Stimulated activated naive CD8-positive, alpha-beta T cell treated with anti-CD3 and anti-CD28 coated beads, Interleukin-15, Interleukin-2, amounts not matched to agents 100 U/mL and 50 U/mL, for 24 hours (primary cell): ENCODE results near the gene ZBTB39.
"Not testable (repeated sequence)": the region's sequence is repeated elsewhere in the genome, so short reads cannot be mapped to it uniquely, and the experiment has no call there.

ENCODE experiments used
- ATAC-seq: fragments of 150-1000 bp; cut with Tn5 transposase; one replicate; pipeline ENCODE4 v1.10.0; 2021
- DNase-seq: peaks from one replicate; pipeline ENCODE4 v3.0.0; 2021

ZBTB39 gene

DNA sequence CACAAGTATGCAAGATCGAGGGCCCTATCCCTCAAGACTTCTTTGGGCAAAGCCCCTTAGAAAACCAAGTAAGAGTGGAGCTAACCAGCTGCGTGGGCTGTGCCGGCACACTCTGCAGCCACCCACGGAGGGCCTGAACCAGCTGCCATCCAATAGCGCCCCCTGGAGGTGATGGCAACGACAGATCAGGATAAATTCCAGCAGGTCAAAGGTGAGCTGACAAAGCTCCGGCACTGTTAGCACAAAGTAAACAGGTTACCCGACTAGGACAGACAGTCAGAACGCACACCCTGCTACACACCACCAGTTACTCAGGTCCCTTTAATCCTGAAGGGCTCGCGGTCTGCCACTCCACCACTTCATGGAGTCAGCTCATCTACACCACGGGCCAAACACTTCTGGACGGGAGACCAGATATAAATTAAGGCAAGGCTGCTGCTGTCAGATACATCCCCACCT lies 4.9 kb downstream of the ZBTB39 start:
- DNase-seq (peak; percentile 83), ATAC-seq (no peak)

DNA sequence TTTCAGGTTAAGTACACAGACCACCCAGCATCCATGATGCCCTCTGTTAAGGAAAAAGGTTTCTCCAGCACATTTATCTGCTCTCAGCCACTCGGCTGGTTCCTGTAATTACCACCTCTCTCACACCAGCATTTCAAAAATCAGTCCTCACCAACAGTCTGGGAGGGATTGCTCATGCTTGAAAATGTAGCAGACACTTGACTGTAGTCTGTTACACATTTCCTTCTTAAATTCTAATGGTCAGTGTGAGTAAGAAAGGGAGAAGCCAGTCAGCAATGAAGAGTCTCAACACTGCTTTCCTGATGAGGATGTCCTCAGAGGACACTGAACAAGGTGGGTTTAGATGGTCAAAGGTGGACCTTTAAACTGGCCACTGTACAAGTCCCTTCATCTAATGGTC lies 6.0 kb downstream of the ZBTB39 start:
- DNase-seq (no peak), ATAC-seq (no peak)

DNA sequence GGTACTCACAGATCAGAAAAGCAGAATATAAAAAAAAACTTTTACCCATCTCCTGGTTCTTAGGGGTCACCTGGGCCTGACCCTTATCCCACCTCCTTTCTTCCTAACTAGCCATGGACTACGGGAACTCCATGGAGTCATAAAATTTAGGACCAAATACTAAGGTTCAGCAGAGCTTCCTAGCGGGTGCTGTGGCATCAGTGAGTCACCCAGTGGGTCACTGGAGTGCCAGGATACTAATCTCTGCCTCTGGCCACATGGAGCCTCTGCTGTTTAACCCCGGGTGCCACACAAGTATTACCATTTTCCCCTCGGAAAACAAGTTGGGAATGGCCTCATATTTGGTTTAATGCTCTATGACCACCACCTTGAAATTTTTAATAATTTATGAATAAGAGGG lies 6.9 kb downstream of the ZBTB39 start:
- DNase-seq, result no peak
- ATAC-seq, result no peak

GRCh38 chr12:56998981-56999380 lies 7.4 kb downstream of the ZBTB39 start:
- DNase-seq (peak; percentile 61), ATAC-seq (peak; percentile 80)

- ATAC-seq, result no peak
- no peak for DNase-seq
Measured at GRCh38 chr12:56998316-56998715, 8.0 kb downstream of the ZBTB39 start.

DNA sequence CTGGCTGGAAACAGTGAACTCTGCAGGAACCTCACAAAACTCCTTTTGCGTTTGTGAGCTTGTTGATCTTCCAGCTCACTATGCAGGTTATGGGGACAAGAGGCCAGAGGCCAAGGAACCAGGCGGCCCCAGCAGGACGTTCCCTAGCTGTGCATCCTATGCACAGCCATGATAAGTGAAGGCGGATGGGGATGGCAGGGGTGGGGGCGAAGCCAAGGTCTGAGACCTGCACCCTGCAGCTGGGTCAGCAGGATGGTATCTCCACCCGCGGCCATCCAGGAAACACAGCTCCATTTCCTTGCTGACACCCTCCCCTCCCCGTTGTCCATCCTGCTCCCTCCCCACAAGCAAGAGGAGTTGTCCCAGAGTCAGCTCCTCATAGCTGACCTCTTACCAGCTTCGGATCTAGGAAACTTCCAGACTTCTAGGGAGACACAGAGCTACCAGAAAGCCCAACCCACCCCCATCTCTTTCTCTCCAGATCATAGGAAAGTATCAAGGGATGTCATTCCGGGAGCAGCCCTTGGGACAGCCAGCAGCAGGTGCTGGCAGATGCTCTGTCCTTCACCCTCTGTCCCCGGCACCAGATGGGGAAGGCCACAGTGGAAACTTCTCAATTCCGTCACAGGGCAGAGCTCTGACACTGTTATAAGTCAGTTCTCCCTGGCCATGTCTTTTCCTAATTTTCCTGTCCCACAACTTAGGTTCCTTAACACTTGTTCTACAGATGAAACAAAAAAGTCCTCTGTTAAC lies 9.4 kb downstream of the ZBTB39 start:
- no peak for ATAC-seq
- DNase-seq, result no peak

DNA sequence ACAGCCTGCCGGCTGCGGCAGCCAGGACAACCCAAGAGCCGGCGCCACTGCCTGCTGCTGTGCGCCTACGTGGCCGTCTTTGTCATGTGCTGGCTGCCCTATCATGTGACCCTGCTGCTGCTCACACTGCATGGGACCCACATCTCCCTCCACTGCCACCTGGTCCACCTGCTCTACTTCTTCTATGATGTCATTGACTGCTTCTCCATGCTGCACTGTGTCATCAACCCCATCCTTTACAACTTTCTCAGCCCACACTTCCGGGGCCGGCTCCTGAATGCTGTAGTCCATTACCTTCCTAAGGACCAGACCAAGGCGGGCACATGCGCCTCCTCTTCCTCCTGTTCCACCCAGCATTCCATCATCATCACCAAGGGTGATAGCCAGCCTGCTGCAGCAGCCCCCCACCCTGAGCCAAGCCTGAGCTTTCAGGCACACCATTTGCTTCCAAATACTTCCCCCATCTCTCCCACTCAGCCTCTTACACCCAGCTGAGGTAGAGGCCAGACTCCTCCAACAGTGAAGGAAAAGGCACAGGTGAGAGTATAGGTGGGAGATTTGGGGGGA lies 10.3 kb downstream of the ZBTB39 start:
- DNase-seq (no peak), ATAC-seq (no peak)

GRCh38 chr12:56995201-56995929 lies 11.0 kb downstream of the ZBTB39 start:
- no peak for DNase-seq
- no peak for ATAC-seq

GRCh38 chr12:56994231-56994746 lies 12.1 kb downstream of the ZBTB39 start:
- no peak for DNase-seq
- no peak for ATAC-seq

DNA sequence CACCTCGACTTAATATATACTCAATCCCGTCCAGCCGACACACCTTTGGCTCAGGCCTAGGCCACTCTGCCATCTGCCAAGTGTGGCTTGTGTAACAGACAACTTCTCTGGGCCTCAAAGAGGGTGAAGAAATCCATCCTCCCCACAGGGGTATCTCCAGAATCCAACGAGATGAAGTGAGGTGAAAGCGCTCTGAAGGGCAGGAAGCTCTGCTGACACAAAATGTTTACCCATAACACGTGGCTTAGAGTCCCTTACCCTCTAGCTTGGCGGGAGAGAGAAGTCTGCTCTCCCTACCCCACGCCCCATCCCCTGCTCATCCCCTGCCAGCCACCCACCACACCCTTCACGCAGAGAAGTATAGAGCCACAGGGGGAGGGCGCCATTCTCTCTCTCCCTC lies 13.0 kb downstream of the ZBTB39 start:
- DNase-seq, result no peak
- no peak for ATAC-seq

DNA sequence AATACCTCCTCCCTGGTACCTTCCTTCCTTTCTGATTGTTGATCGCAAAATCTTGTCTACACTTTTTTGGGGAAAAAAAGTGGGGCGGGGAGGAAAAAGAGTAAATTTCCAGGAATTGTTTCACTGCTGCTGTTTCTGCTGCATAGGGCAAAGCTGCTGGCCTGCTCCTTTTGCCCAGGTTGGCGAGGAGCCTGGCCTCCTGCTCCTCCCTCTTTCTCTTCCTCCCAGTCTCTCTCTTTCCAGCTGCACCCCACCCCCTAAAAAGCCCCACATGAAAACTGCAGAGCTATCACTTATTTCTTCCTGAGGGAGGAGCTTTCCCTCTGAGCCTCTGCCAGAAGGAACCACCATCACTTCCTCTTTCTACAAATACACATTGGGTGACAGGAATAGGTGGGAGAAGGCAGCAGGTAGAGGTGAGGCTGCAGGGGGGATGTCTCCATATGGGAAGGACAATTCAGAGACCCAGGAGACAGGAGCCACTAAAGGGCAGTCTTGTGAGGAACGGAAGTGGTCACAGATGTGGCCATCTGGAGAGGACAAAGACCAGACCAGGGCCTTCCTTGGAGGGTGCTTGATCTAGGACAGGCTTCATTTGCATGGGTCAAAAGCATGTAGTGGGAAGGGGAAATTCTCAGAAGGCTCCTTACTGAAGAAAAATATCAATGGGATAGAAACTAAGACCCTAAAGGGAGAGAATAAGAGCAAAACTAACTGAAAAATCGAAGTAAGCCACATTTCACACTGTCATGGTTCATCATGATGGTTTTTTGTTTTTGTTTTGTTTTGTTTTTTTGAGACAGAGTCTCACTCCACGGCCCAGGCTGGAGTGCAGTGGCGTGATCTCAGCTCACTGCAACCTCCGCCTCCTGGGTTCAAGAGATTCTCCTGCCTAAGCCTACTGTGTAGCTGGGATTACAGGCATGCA lies 14.8 kb downstream of the ZBTB39 start:
- ATAC-seq, result no peak
- DNase-seq, result no peak

DNA sequence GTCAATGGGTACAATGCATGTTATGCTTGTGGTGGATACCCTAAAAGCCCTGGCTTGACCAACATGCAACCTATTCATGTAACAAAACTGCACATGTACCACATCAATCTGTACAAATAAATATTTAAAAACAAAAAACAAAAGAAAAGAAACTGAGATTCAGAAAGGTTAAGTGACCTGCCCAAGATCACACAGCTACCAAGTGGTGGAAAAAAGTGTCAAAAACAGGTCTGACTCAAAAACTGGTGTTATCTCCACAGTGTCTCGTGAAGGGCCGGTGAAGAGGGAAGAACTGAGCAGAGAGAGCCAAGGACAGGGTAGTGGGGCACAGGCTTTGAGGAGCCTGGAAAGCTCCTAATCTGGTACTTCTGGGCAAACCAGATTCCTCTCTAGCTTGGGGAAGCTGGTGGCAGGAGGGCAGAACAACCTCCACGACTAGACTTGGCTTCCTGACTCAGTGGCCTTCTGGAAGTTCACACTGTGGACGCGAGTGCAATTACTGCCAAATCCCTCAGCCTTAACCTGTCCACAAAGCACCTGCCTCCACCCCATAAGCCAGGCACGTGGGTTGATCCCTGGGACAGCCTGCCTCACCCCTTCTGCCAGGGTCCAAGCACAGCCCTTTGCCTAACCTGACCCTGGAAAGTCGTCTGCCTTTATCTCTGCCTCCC lies 15.6 kb downstream of the ZBTB39 start:
- DNase-seq (no peak), ATAC-seq (no peak)

- ATAC-seq (no peak), DNase-seq (no peak)
Measured at GRCh38 chr12:56989861-56990610, 16.3 kb downstream of the ZBTB39 start.

GRCh38 chr12:56988207-56988739 lies 18.1 kb downstream of the ZBTB39 start:
- DNase-seq (no peak), ATAC-seq (no peak)

DNA sequence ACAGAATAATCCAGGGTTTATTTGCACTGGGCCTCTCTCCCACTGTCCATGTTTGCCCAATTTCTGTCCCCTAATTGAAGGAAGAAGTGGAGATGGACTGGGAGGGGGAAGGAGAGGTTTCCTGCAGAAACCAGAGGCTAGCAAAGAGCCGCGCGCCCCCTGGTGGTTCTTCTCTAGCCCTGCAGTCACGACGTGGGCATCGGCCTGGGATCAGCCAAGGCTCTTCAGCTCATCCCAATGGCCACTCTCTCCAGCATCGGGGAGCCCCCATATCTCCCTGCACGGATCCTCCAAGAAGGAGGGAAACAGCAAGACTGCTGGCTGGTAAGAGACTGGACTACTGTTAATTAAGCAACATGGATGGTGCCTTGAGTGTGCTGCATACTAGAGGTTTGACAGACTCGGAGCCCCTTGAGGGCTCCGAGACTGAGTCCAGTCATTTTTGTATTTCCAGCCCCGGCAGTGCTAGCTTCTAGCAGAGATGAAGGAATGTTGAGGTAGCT lies 18.7 kb downstream of the ZBTB39 start:
- ATAC-seq, result peak; percentile 55
- DNase-seq, result peak; percentile 79

DNA sequence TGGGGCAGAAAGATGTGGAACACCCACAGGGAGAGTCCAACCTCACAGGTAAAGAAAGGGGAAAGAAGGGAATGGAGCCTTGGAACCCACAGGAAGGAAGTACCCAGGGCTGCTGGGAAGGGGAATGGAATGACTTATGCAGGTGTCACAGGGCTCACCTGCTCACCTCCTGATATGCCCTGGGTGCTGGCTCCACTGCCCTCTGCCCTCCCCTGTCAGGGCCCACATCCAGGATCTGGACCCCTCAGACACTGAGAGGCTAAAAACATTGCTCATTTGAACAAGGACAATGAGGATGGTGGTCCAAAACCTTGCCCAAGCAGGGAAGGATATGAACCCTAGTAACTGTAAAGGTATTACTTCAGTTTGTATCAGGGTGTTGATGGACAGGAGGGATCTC lies 19.3 kb downstream of the ZBTB39 start:
- ATAC-seq (no peak), DNase-seq (no peak)

DNA sequence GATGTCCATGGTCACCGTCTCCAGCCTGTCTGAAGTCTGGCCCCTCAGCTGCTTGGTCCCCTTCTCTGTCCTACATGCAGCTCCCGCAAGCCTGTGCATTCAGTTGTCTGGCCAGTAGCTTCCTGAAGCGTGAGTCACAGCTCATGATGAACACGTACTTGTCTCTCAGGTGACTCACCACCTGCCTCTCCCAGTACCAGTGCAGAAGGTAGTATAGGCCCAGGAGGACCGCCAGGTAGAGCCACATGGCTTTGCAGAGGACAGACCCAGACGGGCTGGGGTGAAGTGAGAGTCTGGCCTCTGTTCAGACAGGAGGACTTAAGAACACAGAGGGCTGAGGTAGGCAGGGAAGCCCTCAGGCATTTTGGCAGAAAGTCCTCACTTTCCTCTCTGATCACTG lies 20.6 kb downstream of the ZBTB39 start:
- peak; percentile 66 for ATAC-seq
- DNase-seq, result not testable (repeated sequence)

DNA sequence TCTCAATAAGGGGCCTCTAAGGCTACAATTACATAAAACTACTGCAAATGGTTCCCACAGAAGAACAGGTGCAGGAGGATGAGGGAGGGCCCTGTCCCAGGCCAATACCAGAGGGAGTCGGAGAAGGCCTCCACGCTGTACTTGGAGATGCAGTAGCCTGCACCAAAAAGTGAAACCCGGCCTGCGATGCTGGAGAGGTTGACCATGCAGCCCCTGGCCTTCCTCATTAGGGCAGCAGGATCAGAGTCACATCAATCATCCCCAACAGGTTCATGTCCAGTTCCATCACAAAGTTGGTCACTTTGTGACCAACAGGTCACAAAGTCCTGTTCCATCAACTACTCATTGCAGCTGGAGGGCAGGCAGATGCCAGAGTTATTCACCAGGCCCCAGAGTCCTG lies 23.0 kb downstream of the ZBTB39 start:
- DNase-seq (no peak), ATAC-seq (no peak)

DNA sequence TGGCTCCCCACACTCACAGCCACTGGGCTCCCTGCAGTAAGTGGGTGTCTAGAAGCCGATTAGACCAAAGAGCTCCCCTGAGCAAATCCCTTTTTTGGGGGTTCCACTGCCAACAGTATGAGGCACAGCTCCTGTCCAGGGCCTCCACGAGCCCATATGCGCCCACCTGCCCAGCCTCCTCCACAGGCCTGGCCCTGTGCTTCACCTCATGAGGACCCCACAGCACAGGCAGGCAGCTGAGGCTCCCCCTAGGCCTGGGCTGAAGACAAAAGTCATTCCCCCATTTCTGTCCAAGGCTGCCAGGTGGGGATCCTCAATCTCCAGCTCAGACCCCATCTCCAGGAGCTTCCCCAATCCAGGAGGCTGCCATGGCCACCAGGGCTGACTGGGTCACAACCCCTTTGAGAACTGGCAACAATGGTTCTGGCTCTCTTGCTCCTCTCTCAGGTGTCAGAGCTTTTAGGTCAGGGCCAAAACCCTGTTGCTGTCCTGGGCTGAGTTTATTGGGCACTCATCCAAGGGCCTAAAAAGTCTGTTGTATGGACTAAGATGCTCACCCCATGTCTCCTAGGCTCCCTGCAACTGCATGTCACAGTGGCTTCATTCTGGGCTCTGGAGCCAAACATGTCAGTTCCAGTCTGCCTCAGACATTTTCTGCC lies 23.6 kb downstream of the ZBTB39 start:
- not testable (repeated sequence) for ATAC-seq, DNase-seq
